HepG2 (cell line): Measurements from ENCODE around the gene FAT1. TPM values are rescaled to one million over a fixed set of nuclear protein-coding genes. Genes with fewer than 3 reads are reported as not detected.

ENCODE experiments used
- ATAC-seq: fragments of 200-7000 bp; cut with Tn5 transposase; 3 replicates; pipeline ENCODE4 v1.9.1; 2020; ENCODE audit warnings: mild to moderate bottlenecking, moderate library complexity
- BruUV-seq: library from RNA; stranded (reverse); fragments of 400-500 nt; replicated peaks from 2 replicates; lab custom pipeline; 2021; lab: Mats Ljungman, UMichigan
- CTCF ChIA-PET: fragments of 300-600 bp; formaldehyde crosslinking; extraction: SDS; loops from one replicate; lab custom pipeline; 2021; ENCODE audit warnings: low total read pairs, inconsistent platforms, low intra/inter-chr PET ratio; lab: Yijun Ruan, JAX
- POLR2A ChIA-PET: fragments of 350-600 bp; sonication (Branson Sonifier 250); formaldehyde crosslinking; loops from one replicate; lab custom pipeline; 2020; ENCODE audit warnings: antibody characterized with exemption, inconsistent platforms; lab: Yijun Ruan, JAX
- DNase-seq: peaks from one replicate; pipeline ENCODE4 v3.0.0-alpha.2; 2015; ENCODE audit warnings: low spot score
- FAIRE-seq: peaks from 3 replicates; lab custom pipeline; 2011; peaks lifted over from hg19 to GRCh38; lab: Jason Lieb, UNC
- H2AFZ ChIP-seq: one replicate; pipeline ENCODE4 v1.6.1; 2011; ENCODE audit warnings: low read length, inconsistent platforms
- H3K27ac ChIP-seq: fragments of 300-600 bp; 3 replicates; pipeline ENCODE4 v1.8.0; 2011; ENCODE audit warnings: mixed run types, mild to moderate bottlenecking, mixed read lengths, low read length, inconsistent platforms; ENCODE audit not compliant: insufficient read depth; ENCODE audit errors: extremely low read length
- H3K27me3 ChIP-seq, 2 experiments: fragments of 200-600 bp in 1 of 2; 2 replicates in 1 of 2; 3 replicates in 1 of 2; pipeline versions ENCODE4 v1.6.0 to v1.8.0; 2011; ENCODE audit warnings: low read length in 2 of 2, mild to moderate bottlenecking in 2 of 2, moderate library complexity in 2 of 2, inconsistent platforms in 1 of 2; ENCODE audit not compliant: insufficient read depth in 2 of 2, control insufficient read depth in 1 of 2
- H3K36me3 ChIP-seq, 2 experiments: fragments of 200-600 bp in 1 of 2; replicated peaks in 1 of 2; 2 replicates in 1 of 2; 3 replicates in 1 of 2; pipeline versions ENCODE4 v1.5.1 to v1.8.0; 2011; ENCODE audit warnings: low read length in 2 of 2, inconsistent platforms in 1 of 2; ENCODE audit not compliant: insufficient read depth in 2 of 2, control insufficient read depth in 1 of 2
- H3K4me1 ChIP-seq: 2 replicates; pipeline ENCODE4 v1.5.1; 2012; ENCODE audit warnings: low read length, inconsistent platforms; ENCODE audit not compliant: insufficient read depth
- H3K4me2 ChIP-seq: 2 replicates; pipeline ENCODE4 v1.6.0; 2011; ENCODE audit warnings: low read depth, low read length, inconsistent platforms
- H3K4me3 ChIP-seq, 3 experiments: fragments of 200-600 bp in 1 of 3; sonication (generic), shearing (Covaris generic) in 1 of 3; replicated peaks in 1 of 3; 2 replicates each; pipeline ENCODE4 v1.5.1; 2011 to 2016; ENCODE audit warnings: low read length in 3 of 3, inconsistent platforms in 2 of 3, low read depth in 2 of 3, mild to moderate bottlenecking in 2 of 3, control low read depth in 1 of 3, mixed read lengths in 1 of 3; ENCODE audit not compliant: insufficient read depth in 1 of 3
- H3K79me2 ChIP-seq: one replicate; pipeline ENCODE4 v1.6.1; 2011; ENCODE audit warnings: low read length, inconsistent platforms; ENCODE audit not compliant: insufficient read depth
- H3K9ac ChIP-seq: 2 replicates; pipeline ENCODE4 v1.6.0; 2011; ENCODE audit warnings: mild to moderate bottlenecking, low read depth, low read length, inconsistent platforms; ENCODE audit not compliant: insufficient read depth
- H3K9me3 ChIP-seq: 2 replicates; pipeline ENCODE4 v1.5.1; 2012; ENCODE audit warnings: mild to moderate bottlenecking, low read length
- H4K20me1 ChIP-seq: 2 replicates; pipeline ENCODE4 v1.6.0; 2011; ENCODE audit warnings: inconsistent platforms, mild to moderate bottlenecking, low read length, moderate library complexity; ENCODE audit not compliant: insufficient read depth
- ELF1 ChIP-seq: sonication (generic); formaldehyde crosslinking; IDR thresholded peaks from 2 replicates; pipeline ENCODE4 v1.4.0; 2020; ENCODE audit warnings: missing genetic modification reagents
- SAFB2 ChIP-seq: sonication (generic); formaldehyde crosslinking; IDR thresholded peaks from 2 replicates; pipeline ENCODE4 v1.5.1; 2020; ENCODE audit warnings: missing genetic modification reagents, low read depth, mild to moderate bottlenecking, borderline replicate concordance
- ZNF563 ChIP-seq: sonication (generic); formaldehyde crosslinking; IDR thresholded peaks from 2 replicates; pipeline ENCODE4 v1.8.0; 2022; ENCODE audit warnings: mild to moderate bottlenecking, moderate library complexity, missing genetic modification reagents
- WGBS: methylation state at CpG from one replicate; pipeline ENCODE4 v1.1.6; 2017; ENCODE audit warnings: low lambda C conversion rate; 5-methylcytosine and 5-hydroxymethylcytosine counted together
- in situ Hi-C: cut with HindIII; loops from 2 replicates; pipeline ENCODE4 v1.10.0; 2017; ENCODE audit warnings: low pct_unique_long_range_greater_than_20kb; ENCODE audit not compliant: extremely low pct_ligation_motif_present
- intact Hi-C: fragments of 100-400 bp; cut with micrococcal nuclease; formaldehyde crosslinking; loops from one replicate; pipeline ENCODE4 v1.10.0; 2022; ENCODE audit not compliant: unreplicated experiment
- polyA plus RNA-seq, 8 experiments: library from polyadenylated mRNA; depleted of rRNA in 3 of 8; stranded (reverse) in 7 of 8; unstranded in 1 of 8; fragments of >200 nt; fragmentation: Illumina TruSeq in 4 of 8; extraction: Trizol in 4 of 8; gene quantifications; 2 replicates each; pipeline versions ENCODE4 v1.2.1 to v1.2.3, GENCODE V29; 2011 to 2016; ENCODE audit warnings: low read depth in 4 of 8, missing spikeins in 1 of 8, mixed read lengths in 1 of 8; ENCODE audit not compliant: insufficient read depth in 1 of 8
- total RNA-seq, 5 experiments: library from RNA; depleted of rRNA; stranded (reverse); fragments of >200 nt; fragmentation: Illumina TruSeq; extraction: Trizol; gene quantifications; 2 replicates each; pipeline ENCODE4 v1.2.3, GENCODE V29; 2016; ENCODE audit warnings: low read depth in 1 of 5
- TF ChIP-seq, protein P1 (sequence below): sonication (generic); formaldehyde crosslinking; IDR thresholded peaks from 2 replicates; pipeline ENCODE4 v1.4.0; 2020; ENCODE audit warnings: missing genetic modification reagents
- TF ChIP-seq, protein P2 (sequence below): sonication (generic); formaldehyde crosslinking; IDR thresholded peaks from 2 replicates; pipeline ENCODE4 v1.4.0; 2020; ENCODE audit warnings: missing genetic modification reagents

FAT1 gene
- total and polyA plus RNA-seq, 2 of the 13 experiments (the other 11 are each of a cell fraction or from before 2014, with no cell fraction given) = 185 to 216 TPM

DNA sequence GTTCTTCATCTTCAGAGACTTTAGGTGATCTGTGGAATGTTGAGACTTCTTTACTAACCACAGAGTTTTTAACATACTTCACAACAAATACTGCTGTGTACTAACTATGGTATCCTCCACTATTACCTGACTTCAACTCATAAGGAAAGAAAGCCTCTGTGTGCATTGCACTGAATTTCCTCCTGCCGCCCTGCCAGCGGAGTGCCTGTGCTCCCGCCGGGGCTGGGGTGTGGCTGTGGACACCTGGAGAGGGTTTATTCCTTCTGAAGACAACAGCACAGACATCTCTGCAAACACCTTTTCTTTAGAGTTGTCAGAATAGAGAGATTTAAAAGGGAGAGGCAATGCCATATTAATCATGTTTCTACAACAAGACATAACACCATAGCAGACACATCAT is 63.3 kb downstream of the FAT1 start:
- TF ChIP-seq ELF1 (CRISPR knock-in tag) = no peak
- no peak for TF ChIP-seq ZNF563 (CRISPR knock-in tag)
- no peak for TF ChIP-seq SAFB2
- TF ChIP-seq, protein P1, sequence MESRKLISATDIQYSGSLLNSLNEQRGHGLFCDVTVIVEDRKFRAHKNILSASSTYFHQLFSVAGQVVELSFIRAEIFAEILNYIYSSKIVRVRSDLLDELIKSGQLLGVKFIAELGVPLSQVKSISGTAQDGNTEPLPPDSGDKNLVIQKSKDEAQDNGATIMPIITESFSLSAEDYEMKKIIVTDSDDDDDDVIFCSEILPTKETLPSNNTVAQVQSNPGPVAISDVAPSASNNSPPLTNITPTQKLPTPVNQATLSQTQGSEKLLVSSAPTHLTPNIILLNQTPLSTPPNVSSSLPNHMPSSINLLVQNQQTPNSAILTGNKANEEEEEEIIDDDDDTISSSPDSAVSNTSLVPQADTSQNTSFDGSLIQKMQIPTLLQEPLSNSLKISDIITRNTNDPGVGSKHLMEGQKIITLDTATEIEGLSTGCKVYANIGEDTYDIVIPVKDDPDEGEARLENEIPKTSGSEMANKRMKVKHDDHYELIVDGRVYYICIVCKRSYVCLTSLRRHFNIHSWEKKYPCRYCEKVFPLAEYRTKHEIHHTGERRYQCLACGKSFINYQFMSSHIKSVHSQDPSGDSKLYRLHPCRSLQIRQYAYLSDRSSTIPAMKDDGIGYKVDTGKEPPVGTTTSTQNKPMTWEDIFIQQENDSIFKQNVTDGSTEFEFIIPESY = 0 out of 2 replicates have a peak, but pooled peaks have one; percentile 37
- H3K27me3 ChIP-seq = no peaks in the 10 kb centered on the region
- DNase-seq = no peak
- peaks cover 20 to 67% of the 10 kb centered on the region in 2 experiments for H3K36me3 ChIP-seq
- POLR2A ChIA-PET = no interaction called here
- in situ Hi-C loops (no loop called here), intact Hi-C loops (no loop called here)
- CTCF ChIA-PET = no interaction called here
- H3K79me2 ChIP-seq = peaks cover 63% of the 10 kb centered on the region
- H3K4me3 ChIP-seq = no peak overlapping the region
- no peaks in the 10 kb centered on the region for H3K9me3 ChIP-seq
- H2AFZ ChIP-seq = no peak overlapping the region
- 98% methylated on average over 4 of the region's 4 CpGs for WGBS
- no TSS peak for BruUV-seq
- H3K4me1 ChIP-seq = no peaks in the 10 kb centered on the region; the same call in 1 of the 2 replicates
- ATAC-seq = no peak
- H3K4me2 ChIP-seq = no peak overlapping the region
- peaks cover 21% of the 10 kb centered on the region; the same call in 1 of the 2 replicates for H4K20me1 ChIP-seq
- no peak for FAIRE-seq
- H3K9ac ChIP-seq = no peak overlapping the region
- no peak overlapping the region for H3K27ac ChIP-seq

DNA sequence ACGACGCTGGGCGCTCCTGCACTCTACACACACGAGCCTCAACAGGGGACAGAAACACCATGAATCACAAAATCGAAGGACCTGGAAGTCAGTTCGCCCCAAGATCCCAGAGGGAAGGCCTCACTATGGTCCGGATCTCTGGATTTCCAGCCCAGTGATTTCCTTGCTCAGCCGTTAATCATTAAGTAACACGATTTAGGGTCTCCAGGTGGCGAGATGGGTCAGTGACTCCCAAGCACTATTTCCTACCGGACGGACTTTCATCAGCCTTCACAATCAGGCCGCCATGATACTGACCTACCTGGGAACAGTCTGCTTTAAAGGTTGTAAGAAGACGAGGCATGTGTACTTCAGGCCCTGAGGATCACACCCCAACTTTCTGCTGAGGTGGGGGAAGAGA is 63.7 kb downstream of the FAT1 start:
- Histone ChIP-seq H3K79me2 (peaks cover 62% of the 10 kb centered on the region), H3K4me3 (no peak overlapping the region)
- TF ChIP-seq, protein P2, sequence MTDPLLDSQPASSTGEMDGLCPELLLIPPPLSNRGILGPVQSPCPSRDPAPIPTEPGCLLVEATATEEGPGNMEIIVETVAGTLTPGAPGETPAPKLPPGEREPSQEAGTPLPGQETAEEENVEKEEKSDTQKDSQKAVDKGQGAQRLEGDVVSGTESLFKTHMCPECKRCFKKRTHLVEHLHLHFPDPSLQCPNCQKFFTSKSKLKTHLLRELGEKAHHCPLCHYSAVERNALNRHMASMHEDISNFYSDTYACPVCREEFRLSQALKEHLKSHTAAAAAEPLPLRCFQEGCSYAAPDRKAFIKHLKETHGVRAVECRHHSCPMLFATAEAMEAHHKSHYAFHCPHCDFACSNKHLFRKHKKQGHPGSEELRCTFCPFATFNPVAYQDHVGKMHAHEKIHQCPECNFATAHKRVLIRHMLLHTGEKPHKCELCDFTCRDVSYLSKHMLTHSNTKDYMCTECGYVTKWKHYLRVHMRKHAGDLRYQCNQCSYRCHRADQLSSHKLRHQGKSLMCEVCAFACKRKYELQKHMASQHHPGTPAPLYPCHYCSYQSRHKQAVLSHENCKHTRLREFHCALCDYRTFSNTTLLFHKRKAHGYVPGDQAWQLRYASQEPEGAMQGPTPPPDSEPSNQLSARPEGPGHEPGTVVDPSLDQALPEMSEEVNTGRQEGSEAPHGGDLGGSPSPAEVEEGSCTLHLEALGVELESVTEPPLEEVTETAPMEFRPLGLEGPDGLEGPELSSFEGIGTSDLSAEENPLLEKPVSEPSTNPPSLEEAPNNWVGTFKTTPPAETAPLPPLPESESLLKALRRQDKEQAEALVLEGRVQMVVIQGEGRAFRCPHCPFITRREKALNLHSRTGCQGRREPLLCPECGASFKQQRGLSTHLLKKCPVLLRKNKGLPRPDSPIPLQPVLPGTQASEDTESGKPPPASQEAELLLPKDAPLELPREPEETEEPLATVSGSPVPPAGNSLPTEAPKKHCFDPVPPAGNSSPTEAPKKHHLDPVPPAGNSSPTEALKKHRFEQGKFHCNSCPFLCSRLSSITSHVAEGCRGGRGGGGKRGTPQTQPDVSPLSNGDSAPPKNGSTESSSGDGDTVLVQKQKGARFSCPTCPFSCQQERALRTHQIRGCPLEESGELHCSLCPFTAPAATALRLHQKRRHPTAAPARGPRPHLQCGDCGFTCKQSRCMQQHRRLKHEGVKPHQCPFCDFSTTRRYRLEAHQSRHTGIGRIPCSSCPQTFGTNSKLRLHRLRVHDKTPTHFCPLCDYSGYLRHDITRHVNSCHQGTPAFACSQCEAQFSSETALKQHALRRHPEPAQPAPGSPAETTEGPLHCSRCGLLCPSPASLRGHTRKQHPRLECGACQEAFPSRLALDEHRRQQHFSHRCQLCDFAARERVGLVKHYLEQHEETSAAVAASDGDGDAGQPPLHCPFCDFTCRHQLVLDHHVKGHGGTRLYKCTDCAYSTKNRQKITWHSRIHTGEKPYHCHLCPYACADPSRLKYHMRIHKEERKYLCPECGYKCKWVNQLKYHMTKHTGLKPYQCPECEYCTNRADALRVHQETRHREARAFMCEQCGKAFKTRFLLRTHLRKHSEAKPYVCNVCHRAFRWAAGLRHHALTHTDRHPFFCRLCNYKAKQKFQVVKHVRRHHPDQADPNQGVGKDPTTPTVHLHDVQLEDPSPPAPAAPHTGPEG = no peak

More for the DNA sequence above, 63.7 kb downstream of the FAT1 start:
- peaks cover 21 to 68% of the 10 kb centered on the region in 2 experiments for H3K36me3 ChIP-seq
- ATAC-seq (no peak), FAIRE-seq (no peak), DNase-seq (no peak)
- H3K9ac ChIP-seq = no peak overlapping the region
- 92% methylated on average over 14 of the region's 14 CpGs for WGBS
- H3K4me1 ChIP-seq = no peaks in the 10 kb centered on the region; the same call in 1 of the 2 replicates
- no peaks in the 10 kb centered on the region for H3K9me3 ChIP-seq
- H2AFZ ChIP-seq = no peak overlapping the region
- ChIA-PET CTCF (no interaction called here), POLR2A (no interaction called here)
- intact Hi-C loops (no loop called here), in situ Hi-C loops (no loop called here)
- H3K27me3 ChIP-seq = no peaks in the 10 kb centered on the region
- H4K20me1 ChIP-seq = peaks cover 21% of the 10 kb centered on the region
- no peak overlapping the region for H3K27ac ChIP-seq
- H3K4me2 ChIP-seq = no peak overlapping the region
- BruUV-seq = no TSS peak
